GM18951 (cell line): Measurements from ENCODE around the gene SRPK2.

Source experiments
- POLR2A ChIP-seq: IDR thresholded peaks from 4 replicates; pipeline ENCODE4 v1.6.1; 2011; ENCODE audit warnings: mild to moderate bottlenecking; ENCODE audit not compliant: insufficient read length, insufficient read depth; ENCODE audit errors: extremely low read depth
- in situ Hi-C: fragments of 300-500 bp; cut with MboI; formaldehyde crosslinking; loops from one replicate; pipeline ENCODE4 v1.12.0; 2022; ENCODE audit warnings: low sequenced_read_pairs, mixed read lengths, inconsistent platforms; ENCODE audit not compliant: unreplicated experiment

The SRPK2 gene

DNA sequence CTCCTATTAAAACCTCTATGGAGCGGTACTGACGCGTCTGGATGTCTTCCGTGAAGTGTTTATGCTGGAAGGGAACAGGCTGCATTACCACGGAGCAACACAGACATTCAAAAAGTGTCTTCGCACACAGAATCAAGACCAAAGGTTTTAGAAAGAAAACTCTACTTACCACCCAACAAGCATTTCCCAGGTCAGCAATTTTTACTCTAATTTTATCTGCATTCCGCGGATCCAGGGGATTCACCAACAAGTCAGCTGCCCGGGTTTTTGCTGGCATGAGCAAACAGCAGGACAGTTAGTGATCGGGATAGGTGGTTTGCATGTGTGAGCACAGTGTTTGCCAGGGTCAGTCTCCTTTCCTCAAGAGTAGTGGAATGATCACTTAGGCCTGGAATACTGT, 255.9 kb downstream of the SRPK2 start:
- no peak for TF ChIP-seq POLR2A
- in situ Hi-C loops = loop anchor here (25.0 kb wide), 1 partner anchor 204 kb away; no protein-coding TSS in a partner anchor

DNA sequence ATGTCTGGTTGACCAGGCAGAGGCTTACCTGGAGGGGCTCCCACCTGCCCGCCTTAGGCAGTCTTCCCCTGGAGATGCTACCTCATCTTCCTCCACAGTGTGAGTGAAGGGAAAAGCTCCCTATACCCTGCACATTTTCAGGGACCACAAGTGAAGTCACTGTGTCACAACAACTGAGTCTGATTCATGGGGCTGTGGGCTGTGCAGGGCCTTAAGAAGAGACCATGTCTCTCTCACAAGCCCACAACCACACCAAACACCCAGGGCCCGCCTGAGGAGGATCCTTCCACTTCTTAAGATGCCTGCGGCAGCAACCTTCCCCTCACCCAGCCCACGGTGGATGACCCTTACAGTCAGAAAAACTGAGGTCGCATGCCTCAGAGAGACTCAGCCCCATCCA, 256.4 kb downstream of the SRPK2 start:
- in situ Hi-C loops = loop anchor here (25.0 kb wide), 1 partner anchor 205 kb away; no protein-coding TSS in a partner anchor
- TF ChIP-seq POLR2A = no peak

DNA sequence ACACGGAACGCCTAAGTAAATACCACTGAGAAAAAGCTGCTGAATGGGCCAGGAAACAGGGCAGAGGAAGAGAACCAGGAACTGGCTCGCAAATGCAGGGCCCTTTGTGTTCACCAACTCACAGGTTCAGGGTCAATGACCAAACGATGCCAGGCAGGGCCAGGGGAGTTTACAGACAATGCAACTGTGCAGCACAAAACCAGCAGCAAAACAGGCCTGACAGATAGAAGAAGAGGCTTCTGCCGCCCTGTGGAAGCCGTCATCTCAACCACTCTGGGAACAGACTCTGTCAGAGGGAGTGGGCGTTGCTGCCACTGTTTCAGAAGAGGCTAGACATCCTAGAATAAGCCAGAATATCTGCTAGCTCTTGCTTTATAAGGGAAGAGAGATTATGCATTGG, 256.8 kb downstream of the SRPK2 start:
- in situ Hi-C loops = loop anchor here (25.0 kb wide), 1 partner anchor 205 kb away; no protein-coding TSS in a partner anchor
- no peak for TF ChIP-seq POLR2A

DNA sequence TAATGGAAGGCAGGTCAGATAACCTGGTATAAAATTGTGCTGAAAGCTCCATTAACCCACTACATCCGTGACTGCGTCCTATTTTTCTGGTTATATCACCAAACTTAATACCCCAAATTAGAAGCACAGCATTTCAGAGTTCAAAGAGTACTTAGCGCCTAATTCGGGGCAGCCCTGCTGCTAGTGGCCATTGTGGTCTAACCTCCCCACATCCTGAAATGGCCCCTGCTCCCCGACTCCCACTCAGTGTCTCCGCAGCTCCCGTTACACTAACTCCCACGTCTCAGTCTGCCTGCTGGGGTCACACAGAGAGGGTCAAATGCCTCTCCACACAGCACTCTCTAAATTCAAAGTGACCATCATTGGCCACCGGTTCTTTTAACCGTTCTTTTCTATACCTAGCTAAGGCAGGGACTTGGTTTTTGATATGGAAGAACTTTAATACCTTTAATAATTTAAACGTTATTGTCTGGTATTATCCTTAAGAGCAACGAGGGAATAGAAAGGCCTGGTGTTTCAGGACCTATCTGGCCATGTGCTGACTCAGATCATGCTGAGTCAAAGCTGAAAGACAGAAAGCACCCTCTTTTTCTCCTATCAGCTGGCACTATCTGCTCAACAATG, 257.6 kb downstream of the SRPK2 start:
- no peak for TF ChIP-seq POLR2A
- in situ Hi-C loops = loop anchor here (25.0 kb wide), 1 partner anchor 206 kb away; no protein-coding TSS in a partner anchor

DNA sequence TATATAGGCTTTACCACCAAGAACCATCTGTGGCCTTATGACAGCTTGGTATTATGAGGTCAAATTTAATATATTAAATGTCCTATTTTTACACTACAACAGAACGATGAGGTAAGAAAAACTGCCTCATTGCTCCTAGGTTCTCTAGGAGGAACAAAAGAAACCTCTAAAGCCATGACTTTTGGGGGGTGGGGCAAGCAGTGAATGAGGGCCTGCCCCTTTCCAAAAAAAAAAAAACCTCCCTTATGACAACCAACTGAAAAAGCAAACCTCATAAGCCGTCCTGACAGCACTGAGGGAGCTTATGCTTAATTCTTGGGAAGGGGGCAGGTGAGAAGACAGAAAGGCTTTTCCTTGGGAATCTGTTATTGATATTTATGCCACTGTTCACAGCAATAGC, 258.1 kb downstream of the SRPK2 start:
- no peak for TF ChIP-seq POLR2A
- in situ Hi-C loops = loop anchor here (25.0 kb wide), 1 partner anchor 207 kb away; no protein-coding TSS in a partner anchor

DNA sequence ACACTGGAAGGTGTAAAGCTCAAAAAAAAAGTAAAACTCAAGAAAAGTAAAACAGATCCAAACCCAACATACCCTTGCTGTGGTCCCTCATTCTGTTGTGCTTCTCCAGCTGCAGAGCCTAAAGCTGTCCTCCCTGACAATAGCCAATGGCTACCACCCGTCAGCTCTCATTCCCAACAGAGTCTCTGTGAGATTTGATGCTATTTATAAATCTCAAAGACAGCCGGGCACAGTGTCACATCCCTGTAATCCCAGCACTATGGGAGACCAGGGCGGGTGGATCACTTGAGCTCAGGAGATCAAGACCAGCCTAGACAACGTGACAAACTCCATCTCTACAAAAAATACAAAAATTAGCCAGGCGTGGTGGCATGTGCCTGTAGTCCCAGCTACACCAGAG, 258.7 kb downstream of the SRPK2 start:
- TF ChIP-seq POLR2A = no peak
- in situ Hi-C loops = loop anchor here (25.0 kb wide), 1 partner anchor 207 kb away; no protein-coding TSS in a partner anchor

DNA sequence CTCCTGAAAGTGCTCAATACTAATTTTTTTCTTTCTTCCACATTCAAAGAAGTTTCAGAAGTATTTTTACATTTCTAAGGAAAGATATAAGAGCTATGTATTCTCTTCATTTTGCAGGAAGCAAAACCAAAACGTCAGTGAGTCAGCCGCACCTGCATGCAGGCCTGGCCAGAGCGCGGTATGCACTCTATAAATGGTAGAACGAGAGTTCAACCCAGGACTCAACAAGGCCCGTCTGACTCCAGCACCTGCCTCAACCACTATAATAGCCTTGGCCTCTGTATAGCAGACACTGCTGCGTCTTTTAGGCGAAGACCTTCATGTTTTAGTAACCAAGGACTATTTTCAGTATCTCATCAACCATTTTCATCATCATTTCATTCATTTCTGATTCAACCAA, 261.5 kb downstream of the SRPK2 start:
- in situ Hi-C loops = loop anchor here (25.0 kb wide), 1 partner anchor 210 kb away; no protein-coding TSS in a partner anchor
- no peak for TF ChIP-seq POLR2A

DNA sequence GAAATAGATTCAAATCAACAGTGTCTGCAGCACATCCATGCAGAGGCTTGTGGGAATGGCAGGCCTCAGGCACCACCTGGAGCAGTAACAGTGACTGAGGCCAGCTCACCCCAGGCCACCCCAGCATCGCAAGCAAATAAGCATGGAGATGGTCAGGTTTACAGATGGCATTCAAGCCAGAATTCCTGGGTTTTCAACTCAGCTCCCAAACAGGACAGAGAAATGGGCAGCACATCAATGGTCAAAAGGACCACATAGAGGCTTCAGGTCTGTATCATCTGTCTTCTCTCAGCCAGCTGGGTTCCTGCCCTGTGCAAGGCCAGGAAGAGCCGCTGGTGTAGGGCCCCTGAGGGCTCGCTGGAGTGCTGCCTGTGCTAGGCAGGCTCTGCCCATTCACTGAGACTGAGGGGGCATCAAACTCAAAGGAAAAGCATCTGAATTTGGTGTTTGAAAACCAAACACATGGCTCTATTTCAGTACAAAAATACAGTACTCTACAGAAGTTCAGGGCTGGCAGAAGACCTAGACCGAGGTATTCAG, 262.2 kb downstream of the SRPK2 start:
- no peak for TF ChIP-seq POLR2A
- in situ Hi-C loops = loop anchor here (25.0 kb wide), 1 partner anchor 211 kb away; no protein-coding TSS in a partner anchor

DNA sequence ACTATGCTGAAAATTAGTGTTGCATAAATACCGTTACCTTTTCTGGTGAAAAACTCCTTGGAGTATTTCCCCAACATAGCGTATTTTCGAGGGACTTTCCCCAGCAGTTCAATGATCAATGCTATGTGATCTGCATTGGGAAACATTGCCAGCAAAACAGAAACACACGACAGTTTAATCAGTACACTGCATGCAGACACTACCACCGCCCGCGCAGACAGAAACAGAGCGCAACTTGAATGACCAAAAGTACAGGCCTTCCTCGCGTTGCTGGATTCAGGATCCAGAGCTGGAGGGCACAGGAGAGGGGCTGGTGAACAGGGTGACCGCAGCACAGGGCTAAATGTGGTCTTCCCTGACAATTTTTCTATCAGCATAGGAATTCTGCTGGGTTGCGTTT, 263.0 kb downstream of the SRPK2 start:
- TF ChIP-seq POLR2A = no peak
- in situ Hi-C loops = loop anchor here (25.0 kb wide), 1 partner anchor 212 kb away; no protein-coding TSS in a partner anchor

DNA sequence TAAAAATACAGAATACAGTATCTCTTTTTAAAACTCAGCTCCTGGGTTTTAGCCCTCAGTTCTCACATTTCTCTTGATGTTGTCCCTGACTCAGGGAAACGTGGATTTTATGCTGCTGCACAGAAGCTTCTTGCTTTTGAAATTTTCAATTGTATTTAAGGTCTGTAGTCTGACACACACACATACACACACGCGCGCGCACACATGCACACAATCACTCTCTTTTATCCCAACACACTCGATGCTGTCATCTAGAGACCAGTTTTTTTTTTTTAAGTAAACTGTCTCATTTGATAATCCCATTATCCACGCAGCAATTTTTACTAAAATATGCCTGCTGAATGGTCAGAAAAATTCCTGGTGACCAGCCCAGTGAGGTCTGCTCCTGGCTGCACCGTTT, 266.1 kb downstream of the SRPK2 start:
- TF ChIP-seq POLR2A = no peak
- in situ Hi-C loops = no loop called here

DNA sequence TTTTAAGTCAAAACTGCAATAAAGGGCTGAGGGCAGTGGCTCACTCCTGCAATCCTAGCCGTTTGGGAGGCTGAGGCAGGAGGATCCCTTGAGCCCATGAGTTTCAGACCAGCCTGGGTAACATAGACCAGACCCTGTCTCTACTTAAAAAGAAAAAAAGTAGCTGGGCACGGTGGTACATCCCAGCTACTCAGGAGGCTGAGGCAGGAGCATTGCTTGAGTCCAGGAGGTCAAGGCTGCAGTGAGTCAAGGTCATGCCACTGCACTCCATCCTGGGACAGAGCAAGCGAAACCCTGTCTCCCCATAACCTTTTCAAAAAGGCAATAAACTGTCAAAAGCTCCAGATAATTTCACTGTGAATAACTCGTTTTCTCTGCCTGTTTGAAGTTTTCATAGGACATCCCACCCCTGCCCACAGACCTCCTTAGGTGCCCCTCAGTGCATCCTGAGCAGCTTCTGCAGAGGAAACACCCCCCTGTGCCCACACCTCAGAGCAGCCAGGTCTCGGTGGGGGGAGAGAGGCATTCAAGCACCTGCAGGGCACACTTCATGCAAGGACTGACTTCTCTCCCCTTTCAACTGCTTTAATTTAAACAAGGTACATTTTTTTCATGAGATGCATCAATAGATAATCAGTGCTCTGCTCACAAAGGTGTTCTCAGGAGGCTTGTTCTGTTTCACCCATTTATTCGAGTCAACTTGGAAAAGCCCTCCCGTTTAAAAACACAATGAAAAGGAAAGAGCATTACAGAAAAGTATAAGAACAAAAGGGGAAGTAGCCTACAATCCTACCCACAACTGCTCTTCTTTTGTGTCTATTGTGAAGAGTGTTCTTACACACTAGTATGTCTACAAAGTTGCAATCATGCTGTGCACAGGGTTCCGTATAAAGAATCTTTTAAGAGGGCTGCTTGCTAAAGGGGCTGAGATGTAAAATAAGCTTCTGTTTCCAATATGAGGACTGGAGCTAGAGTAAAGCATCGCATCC, 269.8 kb downstream of the SRPK2 start:
- in situ Hi-C loops = no loop called here
- TF ChIP-seq POLR2A = no peak

DNA sequence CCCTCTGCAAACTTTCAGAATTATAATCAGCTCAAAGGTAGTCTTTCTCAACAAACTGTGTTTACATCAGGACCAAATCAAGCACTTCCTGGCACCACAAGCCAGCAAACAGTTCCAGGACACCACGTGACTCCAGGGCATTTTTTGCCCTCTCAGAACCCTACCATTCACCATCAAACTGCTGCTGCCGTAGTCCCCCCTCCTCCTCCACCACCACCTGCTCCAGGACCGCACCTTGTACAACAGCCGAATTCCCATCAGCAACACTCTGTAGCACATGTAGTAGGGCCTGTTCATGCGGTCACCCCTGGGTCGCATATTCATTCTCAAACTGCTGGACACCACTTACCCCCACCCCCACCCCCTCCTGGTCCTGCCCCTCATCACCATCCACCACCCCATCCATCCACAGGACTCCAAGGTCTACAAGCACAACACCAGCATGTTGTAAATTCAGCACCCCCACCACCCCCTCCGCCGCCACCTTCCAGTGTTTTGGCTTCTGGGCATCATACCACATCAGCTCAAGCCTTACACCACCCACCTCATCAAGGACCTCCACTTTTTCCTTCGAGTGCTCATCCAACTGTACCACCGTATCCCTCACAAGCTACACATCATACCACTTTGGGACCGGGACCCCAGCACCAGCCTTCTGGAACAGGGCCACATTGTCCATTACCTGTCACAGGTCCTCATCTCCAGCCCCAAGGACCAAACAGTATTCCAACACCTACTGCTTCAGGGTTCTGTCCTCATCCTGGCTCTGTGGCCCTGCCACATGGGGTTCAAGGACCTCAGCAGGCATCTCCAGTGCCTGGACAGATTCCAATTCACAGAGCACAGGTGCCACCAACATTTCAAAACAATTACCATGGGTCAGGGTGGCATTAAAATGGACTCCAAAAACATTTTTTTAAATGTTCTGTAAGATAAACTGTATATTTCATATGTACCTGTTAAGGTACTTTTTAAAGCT, 276.0 kb downstream of the SRPK2 start:
- TF ChIP-seq POLR2A = no peak
- in situ Hi-C loops = no loop called here
